Panc1 (cell line): Measurements from ENCODE around the gene PTGIR. TPM values are rescaled to one million over a fixed set of nuclear protein-coding genes. Genes with fewer than 3 reads are reported as not detected.

Experiments
- ATAC-seq: fragments of 200-7000 bp; cut with Tn5 transposase; 2 replicates; pipeline ENCODE4 v1.9.1; 2020; ENCODE audit warnings: mild to moderate bottlenecking, moderate library complexity
- BruUV-seq: library from RNA; stranded (reverse); fragments of 400-500 nt; replicated peaks from 2 replicates; lab custom pipeline; 2021; lab: Mats Ljungman, UMichigan
- CTCF ChIA-PET: fragments of 300-600 bp; sonication (Branson Sonifier 250); formaldehyde crosslinking; loops from one replicate; lab custom pipeline; 2022; ENCODE audit warnings: antibody characterized with exemption; lab: Charles Lee
- POLR2A ChIA-PET: fragments of 300-600 bp; sonication (Branson Sonifier 250); formaldehyde crosslinking; loops from one replicate; lab custom pipeline; 2022; ENCODE audit warnings: antibody characterized with exemption; lab: Charles Lee
- DNase-seq: peaks from one replicate; pipeline ENCODE4 v3.0.0-alpha.2; 2010; ENCODE audit warnings: low read depth, low spot score
- H3K27ac ChIP-seq: 2 replicates; pipeline ENCODE4 v1.5.1; 2011; ENCODE audit warnings: mild to moderate bottlenecking, low read length, inconsistent platforms
- H3K27me3 ChIP-seq: fragments of 200-500 bp; sonication (Bioruptor generic); 2 replicates; pipeline ENCODE4 v1.6.0; 2014; ENCODE audit warnings: low read length, inconsistent platforms; ENCODE audit not compliant: control insufficient read depth, insufficient read depth
- H3K36me3 ChIP-seq: fragments of 200-500 bp; sonication (Bioruptor generic); 2 replicates; pipeline ENCODE4 v1.5.1; 2014; ENCODE audit warnings: inconsistent platforms, mild to moderate bottlenecking, low read length, moderate library complexity; ENCODE audit not compliant: control insufficient read depth, insufficient read depth
- H3K4me1 ChIP-seq: 2 replicates; pipeline ENCODE4 v1.5.1; 2011; ENCODE audit warnings: inconsistent platforms, mild to moderate bottlenecking, low read length, moderate library complexity; ENCODE audit not compliant: control insufficient read depth, insufficient read depth
- H3K4me3 ChIP-seq, 2 experiments: 2 replicates each; pipeline ENCODE4 v1.5.1; 2011 to 2012; ENCODE audit warnings: low read depth in 2 of 2, low read length in 2 of 2, mild to moderate bottlenecking in 2 of 2, inconsistent platforms in 1 of 2, moderate library complexity in 1 of 2
- H3K9me3 ChIP-seq: fragments of 200-500 bp; sonication (Bioruptor generic); 2 replicates; pipeline ENCODE4 v1.5.1; 2014; ENCODE audit warnings: low read depth, mild to moderate bottlenecking, inconsistent platforms, low read length, moderate library complexity; ENCODE audit not compliant: control insufficient read depth, insufficient read depth
- POLR2AphosphoS5 ChIP-seq: IDR thresholded peaks from 2 replicates; pipeline ENCODE4 v1.6.1; 2012; ENCODE audit warnings: mild to moderate bottlenecking, low read depth, low read length, moderate library complexity
- SIN3A ChIP-seq: IDR thresholded peaks from 2 replicates; pipeline ENCODE4 v1.6.1; 2012; ENCODE audit warnings: low read depth, mild to moderate bottlenecking, low read length, moderate library complexity, borderline replicate concordance; ENCODE audit not compliant: insufficient read depth
- TCF7L2 ChIP-seq: IDR thresholded peaks from 2 replicates; pipeline ENCODE4 v1.6.1; 2011; ENCODE audit warnings: mild to moderate bottlenecking, low read depth, low read length, inconsistent platforms
- in situ Hi-C: cut with HindIII; loops from 2 replicates; pipeline ENCODE4 v1.10.0; 2016; ENCODE audit warnings: low sequenced_read_pairs, low pct_unique_long_range_greater_than_20kb
- intact Hi-C: fragments of 100-400 bp; cut with micrococcal nuclease; formaldehyde crosslinking; loops from one replicate; pipeline ENCODE4 v1.10.0; 2022; ENCODE audit not compliant: unreplicated experiment
- total RNA-seq: library from RNA; stranded (reverse); gene quantifications from one replicate; pipeline ENCODE4 v1.2.1, GENCODE V29; 2021; ENCODE audit not compliant: unreplicated experiment
- TF ChIP-seq, protein P1 (sequence below): fragments of 450-650 bp; IDR thresholded peaks from 2 replicates; pipeline ENCODE4 v1.5.1; 2017; ENCODE audit warnings: mild to moderate bottlenecking
- TF ChIP-seq, protein P2 (sequence below), 2 experiments: IDR thresholded peaks; 2 replicates each; pipeline ENCODE4 v1.6.1; 2011 to 2012; ENCODE audit warnings: low read depth in 2 of 2, control low read depth in 1 of 2, low read length in 1 of 2, mild to moderate bottlenecking in 1 of 2, moderate library complexity in 1 of 2; ENCODE audit not compliant: insufficient read depth in 1 of 2

PTGIR gene
- total RNA-seq, 1 experiment from 2014 or later, result 0.08 TPM

DNA sequence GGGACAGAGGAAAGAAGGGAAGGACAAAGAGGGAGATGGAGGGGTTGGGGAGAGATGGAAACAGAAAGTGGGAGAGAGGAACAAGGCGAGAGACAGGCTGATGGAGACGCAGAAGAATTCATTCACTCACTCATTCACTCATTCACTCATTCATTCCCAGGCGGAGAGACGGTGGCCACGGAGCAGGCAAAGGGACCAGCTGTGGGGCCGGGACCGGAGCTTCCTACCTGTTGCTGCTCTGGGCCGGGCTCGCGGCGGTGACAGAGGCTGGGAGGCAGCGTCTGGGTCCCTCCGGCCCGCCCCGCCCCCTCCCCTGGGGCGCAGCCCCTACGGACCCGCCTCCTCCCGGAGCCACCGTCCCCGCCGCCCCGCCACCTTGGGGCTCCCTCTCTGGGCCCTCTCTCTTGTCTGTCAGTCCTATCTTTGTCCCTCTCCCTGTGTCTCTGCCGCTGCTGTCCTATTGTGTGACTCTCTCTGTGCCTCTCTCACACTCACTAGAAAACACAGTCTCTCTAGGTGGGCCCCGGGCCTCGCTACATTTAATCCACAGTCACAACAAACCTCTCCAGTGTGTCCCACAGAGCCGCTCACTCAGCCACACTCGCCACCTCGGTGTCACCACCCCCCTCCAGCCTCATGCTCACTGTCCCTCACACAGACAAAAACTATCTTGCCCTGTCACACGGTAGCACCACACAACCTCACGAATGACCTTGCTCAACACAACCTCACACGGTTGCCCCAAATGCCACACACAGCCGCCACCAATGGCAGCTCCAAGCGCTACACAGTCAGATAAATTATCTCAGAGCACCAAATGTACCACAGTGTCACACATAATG, 11.3 kb upstream of the PTGIR start, which contains the start of gene GNG8:
Gene GNG8 (minus strand): TSS at position 283 of the 842 bp plus-strand sequence. CDS start 1,520 bp downstream, outside the sequence.
- in situ Hi-C loops, result no loop called here
- CTCF ChIA-PET, result interaction anchor here (1.0 kb wide), 1 partner anchor 22 kb away, joined by 3 read pairs; no protein-coding TSS in a partner anchor
- Histone ChIP-seq H3K9me3 (no peaks in the 10 kb centered on the region), H3K27me3 (no peaks in the 10 kb centered on the region), H3K27ac (no peak within 1 kb of the TSS), H3K4me3 (peak within 1 kb of the TSS in 1 of 2 experiments; percentile 26; a peak in 1 of 4 replicates), H3K4me1 (no peaks in the 10 kb centered on the region; the same call in 1 of the 2 replicates), H3K36me3 (no peaks in the 10 kb centered on the region)
- TF ChIP-seq, protein P1, sequence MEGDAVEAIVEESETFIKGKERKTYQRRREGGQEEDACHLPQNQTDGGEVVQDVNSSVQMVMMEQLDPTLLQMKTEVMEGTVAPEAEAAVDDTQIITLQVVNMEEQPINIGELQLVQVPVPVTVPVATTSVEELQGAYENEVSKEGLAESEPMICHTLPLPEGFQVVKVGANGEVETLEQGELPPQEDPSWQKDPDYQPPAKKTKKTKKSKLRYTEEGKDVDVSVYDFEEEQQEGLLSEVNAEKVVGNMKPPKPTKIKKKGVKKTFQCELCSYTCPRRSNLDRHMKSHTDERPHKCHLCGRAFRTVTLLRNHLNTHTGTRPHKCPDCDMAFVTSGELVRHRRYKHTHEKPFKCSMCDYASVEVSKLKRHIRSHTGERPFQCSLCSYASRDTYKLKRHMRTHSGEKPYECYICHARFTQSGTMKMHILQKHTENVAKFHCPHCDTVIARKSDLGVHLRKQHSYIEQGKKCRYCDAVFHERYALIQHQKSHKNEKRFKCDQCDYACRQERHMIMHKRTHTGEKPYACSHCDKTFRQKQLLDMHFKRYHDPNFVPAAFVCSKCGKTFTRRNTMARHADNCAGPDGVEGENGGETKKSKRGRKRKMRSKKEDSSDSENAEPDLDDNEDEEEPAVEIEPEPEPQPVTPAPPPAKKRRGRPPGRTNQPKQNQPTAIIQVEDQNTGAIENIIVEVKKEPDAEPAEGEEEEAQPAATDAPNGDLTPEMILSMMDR, result no peak
- TF ChIP-seq POLR2AphosphoS5 (no peak), TCF7L2 (no peak), SIN3A (no peak)
- TF ChIP-seq, protein P2, sequence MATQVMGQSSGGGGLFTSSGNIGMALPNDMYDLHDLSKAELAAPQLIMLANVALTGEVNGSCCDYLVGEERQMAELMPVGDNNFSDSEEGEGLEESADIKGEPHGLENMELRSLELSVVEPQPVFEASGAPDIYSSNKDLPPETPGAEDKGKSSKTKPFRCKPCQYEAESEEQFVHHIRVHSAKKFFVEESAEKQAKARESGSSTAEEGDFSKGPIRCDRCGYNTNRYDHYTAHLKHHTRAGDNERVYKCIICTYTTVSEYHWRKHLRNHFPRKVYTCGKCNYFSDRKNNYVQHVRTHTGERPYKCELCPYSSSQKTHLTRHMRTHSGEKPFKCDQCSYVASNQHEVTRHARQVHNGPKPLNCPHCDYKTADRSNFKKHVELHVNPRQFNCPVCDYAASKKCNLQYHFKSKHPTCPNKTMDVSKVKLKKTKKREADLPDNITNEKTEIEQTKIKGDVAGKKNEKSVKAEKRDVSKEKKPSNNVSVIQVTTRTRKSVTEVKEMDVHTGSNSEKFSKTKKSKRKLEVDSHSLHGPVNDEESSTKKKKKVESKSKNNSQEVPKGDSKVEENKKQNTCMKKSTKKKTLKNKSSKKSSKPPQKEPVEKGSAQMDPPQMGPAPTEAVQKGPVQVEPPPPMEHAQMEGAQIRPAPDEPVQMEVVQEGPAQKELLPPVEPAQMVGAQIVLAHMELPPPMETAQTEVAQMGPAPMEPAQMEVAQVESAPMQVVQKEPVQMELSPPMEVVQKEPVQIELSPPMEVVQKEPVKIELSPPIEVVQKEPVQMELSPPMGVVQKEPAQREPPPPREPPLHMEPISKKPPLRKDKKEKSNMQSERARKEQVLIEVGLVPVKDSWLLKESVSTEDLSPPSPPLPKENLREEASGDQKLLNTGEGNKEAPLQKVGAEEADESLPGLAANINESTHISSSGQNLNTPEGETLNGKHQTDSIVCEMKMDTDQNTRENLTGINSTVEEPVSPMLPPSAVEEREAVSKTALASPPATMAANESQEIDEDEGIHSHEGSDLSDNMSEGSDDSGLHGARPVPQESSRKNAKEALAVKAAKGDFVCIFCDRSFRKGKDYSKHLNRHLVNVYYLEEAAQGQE (IDR thresholded peaks at IDR 0.05; ENCODE audit: insufficient read depth in 1 of 2, low read depth in 2 of 2, low read length in 1 of 2), result no peak
- no peak for ATAC-seq
- DNase-seq, result no peak
- no TSS peak for BruUV-seq
- intact Hi-C loops, result no loop called here
- POLR2A ChIA-PET, result no interaction called here

DNA sequence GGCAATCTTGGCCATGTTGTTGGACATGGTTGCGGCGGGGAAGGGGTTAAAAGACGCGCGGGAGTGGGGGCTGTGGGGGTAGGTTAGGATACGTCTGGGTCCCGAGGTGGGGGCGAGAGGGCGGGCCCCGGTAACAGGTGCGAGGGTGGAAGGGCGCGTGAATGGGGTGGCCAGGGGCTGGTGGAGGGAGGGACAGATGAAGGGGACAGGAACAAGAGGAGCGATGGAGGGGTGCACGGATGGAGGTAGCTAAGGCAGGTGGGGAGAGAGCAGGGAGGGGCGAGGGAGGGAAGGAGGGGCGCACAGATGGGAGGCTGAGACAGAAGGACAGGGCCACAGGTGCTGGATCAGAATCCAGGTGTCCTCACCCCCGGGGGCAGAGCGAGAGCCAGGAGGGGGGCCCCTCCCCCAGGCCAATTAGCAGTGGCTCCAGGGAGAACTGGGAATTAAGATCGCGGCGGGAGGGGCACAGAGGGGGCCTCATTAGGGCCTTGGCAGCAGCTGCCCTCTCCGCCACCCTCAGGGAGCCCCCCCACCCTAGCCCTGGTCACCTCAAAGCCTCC, 9.8 kb upstream of the PTGIR start:
- H3K9me3 ChIP-seq, result no peaks in the 10 kb centered on the region
- ChIA-PET POLR2A (no interaction called here), CTCF (interaction anchor here (0.6 kb wide), 1 partner anchor 12 kb away, joined by 5 read pairs; no protein-coding TSS in a partner anchor)
- ATAC-seq (no peak), DNase-seq (no peak)
- in situ Hi-C loops, result no loop called here
- TF ChIP-seq POLR2AphosphoS5, result no peak
- TF ChIP-seq, protein P2 (IDR thresholded peaks at IDR 0.05; ENCODE audit: insufficient read depth in 1 of 2, low read depth in 2 of 2, low read length in 1 of 2), result no peak
- TF ChIP-seq TCF7L2, result no peak
- TF ChIP-seq, protein P1, result no peak
- no peak for TF ChIP-seq SIN3A
- no TSS peak for BruUV-seq
- no peaks in the 10 kb centered on the region; the same call in 1 of the 2 replicates for H3K4me1 ChIP-seq
- intact Hi-C loops, result no loop called here
- no peak overlapping the region for H3K27ac ChIP-seq
- H3K27me3 ChIP-seq, result no peaks in the 10 kb centered on the region
- H3K4me3 ChIP-seq, result peak overlapping the region; percentile 26 to 34
- H3K36me3 ChIP-seq, result no peaks in the 10 kb centered on the region
